ENCODE data around the gene DHX34. TPM values are rescaled to one million over a fixed set of nuclear protein-coding genes. Genes with fewer than 3 reads are reported as not detected.

Gene DHX34
- total and polyA plus RNA-seq, 2 experiments from 2014 or later: 10.7 to 17.6 TPM

- Histone ChIP-seq H4K20me1 (ENCODE audit: insufficient read depth, poor library complexity, severe bottlenecking) (peaks cover 2% of the 10 kb centered on the region), H3K4me2 (peak overlapping the region; percentile 83), H3K27me3 (peaks cover 67% of the 10 kb centered on the region), H3K79me2 (no peaks in the 10 kb centered on the region), H3K9me3 (ENCODE audit: low read depth) (no peaks in the 10 kb centered on the region), H3K4me3 (peak overlapping the region; percentile 55), H2AFZ (no peak overlapping the region), H3K36me3 (replicated peaks; ENCODE audit: insufficient read depth, low read depth) (no peaks in the 10 kb centered on the region), H3K9me2 (replicated peaks; ENCODE audit: insufficient read depth) (no peaks in the 10 kb centered on the region), H3K27ac (no peak overlapping the region), H3K4me1 (ENCODE audit: insufficient read depth) (peaks cover 16% of the 10 kb centered on the region)
- WGBS (ENCODE audit: low lambda C conversion rate, missing lambda C conversion rate): no CpG with 5 or more reads among the region's 9 CpGs
- TF ChIP-seq EZH2phosphoT487 (IDR thresholded peaks at IDR 0.05; ENCODE audit: low read depth, severe bottlenecking, unreplicated experiment): no peak
- TF ChIP-seq EZH2 (IDR thresholded peaks at IDR 0.05; ENCODE audit: borderline replicate concordance): no peak
- TF ChIP-seq CTCF (IDR thresholded peaks at IDR 0.05; ENCODE audit: poor library complexity): no peak
- DNase-seq (ENCODE audit: low spot score): no peak
Observed at GRCh38 chr19:47418692-47419029, 69.5 kb downstream of the DHX34 start.

GRCh38 chr19:47419030-47419783 lies 70.1 kb downstream of the DHX34 start, which contains the start of gene MEIS3:
Gene MEIS3 (minus strand): TSS chr19:47419527. CDS start chr19:47419081, 446 bp downstream.
- Histone ChIP-seq H2AFZ (no peak within 1 kb of the TSS), H3K4me3 (peak within 1 kb of the TSS; percentile 55), H3K27ac (no peak within 1 kb of the TSS), H3K9me2 (replicated peaks; ENCODE audit: insufficient read depth) (no peaks in the 10 kb centered on the region), H3K79me2 (no peaks in the 10 kb centered on the region), H4K20me1 (ENCODE audit: insufficient read depth, poor library complexity, severe bottlenecking) (peaks cover 2% of the 10 kb centered on the region), H3K9me3 (ENCODE audit: low read depth) (no peaks in the 10 kb centered on the region), H3K27me3 (peaks cover 70% of the 10 kb centered on the region), H3K36me3 (replicated peaks; ENCODE audit: insufficient read depth, low read depth) (no peaks in the 10 kb centered on the region), H3K4me1 (ENCODE audit: insufficient read depth) (peaks cover 16% of the 10 kb centered on the region), H3K4me2 (peak within 1 kb of the TSS; percentile 83)
- 4% methylated on average over 4 of the region's 70 CpGs for WGBS (ENCODE audit: low lambda C conversion rate, missing lambda C conversion rate)
- TF ChIP-seq CTCF (IDR thresholded peaks at IDR 0.05; ENCODE audit: poor library complexity) (no peak), EZH2phosphoT487 (IDR thresholded peaks at IDR 0.05; ENCODE audit: low read depth, severe bottlenecking, unreplicated experiment) (no peak), EZH2 (IDR thresholded peaks at IDR 0.05; ENCODE audit: borderline replicate concordance) (no peak)
- DNase-seq (ENCODE audit: low spot score): no peak

- Histone ChIP-seq H4K20me1 (ENCODE audit: insufficient read depth, poor library complexity, severe bottlenecking) (peaks cover 2% of the 10 kb centered on the region), H3K4me3 (no peak overlapping the region), H3K36me3 (replicated peaks; ENCODE audit: insufficient read depth, low read depth) (no peaks in the 10 kb centered on the region), H3K4me1 (ENCODE audit: insufficient read depth) (peaks cover 16% of the 10 kb centered on the region), H3K9me3 (ENCODE audit: low read depth) (no peaks in the 10 kb centered on the region), H3K9me2 (replicated peaks; ENCODE audit: insufficient read depth) (no peaks in the 10 kb centered on the region), H3K79me2 (no peaks in the 10 kb centered on the region), H2AFZ (no peak overlapping the region), H3K27ac (no peak overlapping the region), H3K27me3 (peaks cover 70% of the 10 kb centered on the region), H3K4me2 (peak overlapping the region; percentile 83)
- no peak for DNase-seq (ENCODE audit: low spot score)
- peak; percentile 75 for TF ChIP-seq EZH2 (IDR thresholded peaks at IDR 0.05; ENCODE audit: borderline replicate concordance)
- peak; percentile 49 for TF ChIP-seq EZH2phosphoT487 (IDR thresholded peaks at IDR 0.05; ENCODE audit: low read depth, severe bottlenecking, unreplicated experiment)
- no peak for TF ChIP-seq CTCF (IDR thresholded peaks at IDR 0.05; ENCODE audit: poor library complexity)
- 19% methylated on average over 19 of the region's 19 CpGs for WGBS (ENCODE audit: low lambda C conversion rate, missing lambda C conversion rate)
Observed at GRCh38 chr19:47419789-47420188, 70.7 kb downstream of the DHX34 start.

Data from hepatocyte (in vitro differentiated cells).